Measurements from ENCODE around the gene CAPN5.

Gene CAPN5

GRCh38 chr11:77115181-77115611 lies 48.4 kb downstream of the CAPN5 start:
- FAIRE-seq (no peak), DNase-seq (ENCODE audit: low spot score) (no peak)

GRCh38 chr11:77115956-77116355 lies 49.2 kb downstream of the CAPN5 start:
- FAIRE-seq (no peak), DNase-seq (ENCODE audit: low spot score) (no peak)

- DNase-seq (ENCODE audit: low spot score) (no peak), FAIRE-seq (no peak)
Observed at GRCh38 chr11:77117492-77117891, 50.7 kb downstream of the CAPN5 start.

- no peak for DNase-seq (ENCODE audit: low spot score)
- FAIRE-seq, result no peak
Observed at GRCh38 chr11:77118086-77118485, 51.3 kb downstream of the CAPN5 start.

GRCh38 chr11:77118971-77119370 lies 52.2 kb downstream of the CAPN5 start:
- DNase-seq (ENCODE audit: low spot score), result no peak
- no peak for FAIRE-seq

- FAIRE-seq (peak; percentile 69), DNase-seq (ENCODE audit: low spot score) (no peak)
Observed at GRCh38 chr11:77119531-77119936, 52.8 kb downstream of the CAPN5 start.

GRCh38 chr11:77120571-77120970 lies 53.8 kb downstream of the CAPN5 start:
- no peak for DNase-seq (ENCODE audit: low spot score)
- FAIRE-seq, result no peak

GRCh38 chr11:77121096-77121640 lies 54.4 kb downstream of the CAPN5 start:
- no peak for FAIRE-seq
- DNase-seq (ENCODE audit: low spot score), result no peak

GRCh38 chr11:77121876-77122575 lies 55.3 kb downstream of the CAPN5 start:
- FAIRE-seq (no peak), DNase-seq (ENCODE audit: low spot score) (no peak)

- DNase-seq (ENCODE audit: low spot score), result no peak
- FAIRE-seq, result no peak
Observed at GRCh38 chr11:77122576-77123212, 55.9 kb downstream of the CAPN5 start.

- DNase-seq (ENCODE audit: low spot score) (no peak), FAIRE-seq (no peak)
Observed at GRCh38 chr11:77123591-77123990, 56.8 kb downstream of the CAPN5 start.

- DNase-seq (ENCODE audit: low spot score) (no peak), FAIRE-seq (no peak)
Observed at GRCh38 chr11:77124041-77124440, 57.3 kb downstream of the CAPN5 start.

GRCh38 chr11:77124488-77124887 lies 57.7 kb downstream of the CAPN5 start:
- DNase-seq (ENCODE audit: low spot score) (no peak), FAIRE-seq (no peak)

- FAIRE-seq (no peak), DNase-seq (ENCODE audit: low spot score) (no peak)
Observed at GRCh38 chr11:77125191-77125590, 58.4 kb downstream of the CAPN5 start.

- FAIRE-seq, result no peak
- no peak for DNase-seq (ENCODE audit: low spot score)
Observed at GRCh38 chr11:77125695-77126094, 58.9 kb downstream of the CAPN5 start.

- DNase-seq (ENCODE audit: low spot score) (no peak), FAIRE-seq (peak; percentile 53)
Observed at GRCh38 chr11:77126156-77126775, 59.5 kb downstream of the CAPN5 start.

GRCh38 chr11:77126861-77127234 lies 60.1 kb downstream of the CAPN5 start:
- peak; percentile 23 for FAIRE-seq
- no peak for DNase-seq (ENCODE audit: low spot score)

GRCh38 chr11:77127235-77127911 lies 60.6 kb downstream of the CAPN5 start:
- DNase-seq (ENCODE audit: low spot score) (peak; percentile 83), FAIRE-seq (peak; percentile 97)

GRCh38 chr11:77127920-77128691 lies 61.3 kb downstream of the CAPN5 start, which contains the start of gene MYO7A:
Gene MYO7A (plus strand): TSS chr11:77128246. CDS start chr11:77130635, 2,389 bp downstream.
- FAIRE-seq (peak; percentile 5), DNase-seq (ENCODE audit: low spot score) (no peak)

GRCh38 chr11:77129069-77129841 lies 62.5 kb downstream of the CAPN5 start:
- FAIRE-seq, result no peak

More at GRCh38 chr11:77129069-77129841, 62.5 kb downstream of the CAPN5 start:
- no peak for DNase-seq (ENCODE audit: low spot score)

Measured in urothelium cell line (cell line).